ENCODE measurements around the gene TOR1AIP1.

The TOR1AIP1 gene

DNA sequence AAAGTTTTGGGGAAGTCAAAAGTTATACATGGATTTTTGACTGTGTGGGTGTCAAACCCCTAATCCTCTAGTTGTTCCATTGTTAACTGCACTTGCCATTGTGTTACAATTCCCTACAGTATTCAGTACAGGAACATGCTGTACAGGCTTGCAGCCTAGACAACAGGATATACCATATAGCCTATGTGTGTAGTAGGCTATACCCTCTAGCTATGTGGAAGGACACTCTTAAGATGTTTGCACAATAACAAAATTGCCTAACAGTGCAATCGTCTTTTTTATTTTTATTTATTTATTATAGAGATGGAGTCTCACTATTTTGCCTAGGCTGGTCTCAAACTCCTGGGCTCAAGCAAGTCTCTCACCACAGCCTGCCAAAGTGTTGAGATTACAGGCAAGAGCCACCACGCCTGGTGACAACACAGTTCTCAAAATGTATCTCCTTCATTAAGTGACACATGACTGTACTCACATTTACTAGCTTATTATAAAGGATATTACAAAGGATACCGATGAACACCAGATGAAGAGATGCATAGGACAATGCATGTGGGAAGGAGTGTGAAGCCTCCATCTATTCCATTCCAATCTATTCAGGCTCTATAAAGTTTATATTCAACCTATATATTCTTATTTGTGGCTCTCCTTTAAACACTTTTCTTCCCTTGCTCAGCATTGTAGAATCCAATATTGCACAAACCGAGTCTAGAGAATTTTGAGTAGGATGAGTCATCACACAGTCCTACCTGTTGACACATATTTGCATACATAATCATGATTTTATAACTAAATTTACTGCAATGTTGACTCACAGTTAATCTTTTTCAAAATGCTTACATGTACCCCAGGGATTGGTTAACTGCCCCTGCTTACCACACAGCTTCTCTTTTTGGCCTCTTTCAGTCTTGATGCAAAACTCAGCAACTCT, 44.1 kb downstream of the TOR1AIP1 start:
- TF ChIP-seq, protein P1, sequence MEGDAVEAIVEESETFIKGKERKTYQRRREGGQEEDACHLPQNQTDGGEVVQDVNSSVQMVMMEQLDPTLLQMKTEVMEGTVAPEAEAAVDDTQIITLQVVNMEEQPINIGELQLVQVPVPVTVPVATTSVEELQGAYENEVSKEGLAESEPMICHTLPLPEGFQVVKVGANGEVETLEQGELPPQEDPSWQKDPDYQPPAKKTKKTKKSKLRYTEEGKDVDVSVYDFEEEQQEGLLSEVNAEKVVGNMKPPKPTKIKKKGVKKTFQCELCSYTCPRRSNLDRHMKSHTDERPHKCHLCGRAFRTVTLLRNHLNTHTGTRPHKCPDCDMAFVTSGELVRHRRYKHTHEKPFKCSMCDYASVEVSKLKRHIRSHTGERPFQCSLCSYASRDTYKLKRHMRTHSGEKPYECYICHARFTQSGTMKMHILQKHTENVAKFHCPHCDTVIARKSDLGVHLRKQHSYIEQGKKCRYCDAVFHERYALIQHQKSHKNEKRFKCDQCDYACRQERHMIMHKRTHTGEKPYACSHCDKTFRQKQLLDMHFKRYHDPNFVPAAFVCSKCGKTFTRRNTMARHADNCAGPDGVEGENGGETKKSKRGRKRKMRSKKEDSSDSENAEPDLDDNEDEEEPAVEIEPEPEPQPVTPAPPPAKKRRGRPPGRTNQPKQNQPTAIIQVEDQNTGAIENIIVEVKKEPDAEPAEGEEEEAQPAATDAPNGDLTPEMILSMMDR (conservative IDR thresholded peaks at IDR 0.05; ENCODE audit: low read depth, low read length), result no peak
- DNase-seq (ENCODE audit: low read depth), result no peak
- no peak overlapping the region for H3K4me3 ChIP-seq (ENCODE audit: low read length)

GRCh38 chr1:179926850-179927205, 44.7 kb downstream of the TOR1AIP1 start:
- no peak overlapping the region for H3K4me3 ChIP-seq (ENCODE audit: low read length)
- no peak for DNase-seq (ENCODE audit: low read depth)
- TF ChIP-seq, protein P1 (conservative IDR thresholded peaks at IDR 0.05; ENCODE audit: low read depth, low read length), result no peak

- no peak for DNase-seq (ENCODE audit: low read depth)
- H3K4me3 ChIP-seq (ENCODE audit: low read length), result no peak overlapping the region
- TF ChIP-seq, protein P1 (conservative IDR thresholded peaks at IDR 0.05; ENCODE audit: low read depth, low read length), result no peak
Observed at GRCh38 chr1:179929955-179930798, 48.1 kb downstream of the TOR1AIP1 start.

DNA sequence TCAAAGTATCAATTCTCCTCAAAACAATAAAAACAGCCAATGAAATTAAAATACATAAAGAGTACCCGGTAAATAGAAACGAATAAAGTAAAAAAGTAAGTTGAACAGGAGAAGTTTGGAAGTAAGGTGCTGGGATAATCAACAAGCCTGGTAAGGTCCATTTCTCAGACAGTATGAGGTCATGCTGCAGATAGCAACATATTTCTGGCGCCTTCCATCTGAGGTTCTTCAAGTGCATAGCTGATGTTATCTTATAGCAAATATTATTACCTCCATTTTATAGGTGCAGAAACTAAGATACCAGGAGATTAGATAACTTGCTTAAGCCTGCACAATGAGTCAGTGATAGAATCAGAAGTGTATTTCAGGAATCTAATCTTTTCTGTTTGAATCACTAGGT, 48.8 kb downstream of the TOR1AIP1 start:
- TF ChIP-seq, protein P1 (conservative IDR thresholded peaks at IDR 0.05; ENCODE audit: low read depth, low read length), result no peak
- DNase-seq (ENCODE audit: low read depth), result no peak
- no peak overlapping the region for H3K4me3 ChIP-seq (ENCODE audit: low read length)

DNA sequence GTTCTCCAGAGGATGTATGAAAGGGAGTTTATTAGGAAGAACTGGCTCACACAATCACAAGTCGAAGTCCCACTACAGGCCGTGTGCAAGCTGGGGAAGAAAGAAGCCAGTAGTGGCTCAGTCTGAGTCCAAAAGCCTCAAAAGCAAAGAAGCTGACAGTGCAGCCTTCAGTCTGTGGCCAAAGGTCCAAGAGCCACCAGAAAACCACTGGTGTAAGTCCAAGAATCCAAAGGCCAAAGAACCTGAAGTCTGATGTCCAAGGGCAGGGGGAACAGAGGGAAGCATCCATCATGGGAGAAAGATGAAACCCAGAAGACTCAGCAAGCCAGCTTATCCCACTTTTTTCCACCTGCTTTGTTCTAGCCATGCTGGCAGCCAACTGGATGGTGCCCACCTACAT, 51.1 kb downstream of the TOR1AIP1 start:
- DNase-seq (ENCODE audit: low read depth), result no peak
- no peak overlapping the region for H3K4me3 ChIP-seq (ENCODE audit: low read length)
- TF ChIP-seq, protein P1 (conservative IDR thresholded peaks at IDR 0.05; ENCODE audit: low read depth, low read length), result no peak

DNA sequence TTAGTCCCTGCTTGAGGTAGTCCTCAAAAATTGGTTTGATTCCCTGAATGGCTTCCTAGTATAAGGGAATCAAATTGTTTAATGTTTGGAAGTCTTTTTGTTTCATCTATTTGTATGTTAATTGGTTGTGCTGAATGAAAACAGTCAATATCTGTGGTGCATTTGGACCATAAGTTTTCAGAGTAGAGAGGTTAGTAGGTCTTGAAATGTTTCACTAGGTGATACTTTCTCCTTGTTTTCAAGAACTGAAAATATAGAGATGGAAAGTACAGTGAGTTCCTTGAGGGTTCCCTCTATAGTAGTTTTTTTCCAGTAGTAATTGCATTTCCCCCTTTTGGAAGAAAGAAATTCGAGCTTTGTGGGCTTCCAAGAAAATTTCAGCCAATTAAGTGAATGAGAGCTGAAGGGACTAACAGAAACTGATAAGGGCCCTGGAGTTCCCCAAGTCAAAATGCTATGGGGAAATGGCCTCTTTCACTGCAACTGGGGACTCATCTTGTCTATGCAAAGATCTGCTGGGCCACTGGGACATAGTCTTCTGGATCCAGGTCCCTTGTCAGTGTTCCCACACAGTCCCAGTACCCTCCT, 53.9 kb downstream of the TOR1AIP1 start:
- H3K4me3 ChIP-seq (ENCODE audit: low read length), result no peak overlapping the region
- no peak for DNase-seq (ENCODE audit: low read depth)
- TF ChIP-seq, protein P1 (conservative IDR thresholded peaks at IDR 0.05; ENCODE audit: low read depth, low read length), result no peak

Data from retinal pigment epithelial cell (primary cell).